GM10847 (cell line): Measurements from ENCODE around the gene HDC.

ENCODE experiments used
- POLR2A ChIP-seq: IDR thresholded peaks from 2 replicates; pipeline ENCODE4 v1.6.1; 2011; ENCODE audit not compliant: insufficient read length; ENCODE audit errors: extremely low read depth

Gene HDC

GRCh38 chr15:50244959-50245624 lies 20.4 kb downstream of the HDC start:
- no peak for TF ChIP-seq POLR2A

GRCh38 chr15:50244153-50244552 lies 21.4 kb downstream of the HDC start:
- no peak for TF ChIP-seq POLR2A

GRCh38 chr15:50241684-50242450 lies 23.7 kb downstream of the HDC start:
- TF ChIP-seq POLR2A: no peak

GRCh38 chr15:50238255-50238654 lies 27.3 kb downstream of the HDC start:
- no peak for TF ChIP-seq POLR2A

- no peak for TF ChIP-seq POLR2A
Observed at GRCh38 chr15:50236433-50236832, 29.1 kb downstream of the HDC start.

- no peak for TF ChIP-seq POLR2A
Observed at GRCh38 chr15:50235794-50236193, 29.7 kb downstream of the HDC start.

GRCh38 chr15:50234764-50235163 lies 30.8 kb downstream of the HDC start:
- TF ChIP-seq POLR2A: no peak

GRCh38 chr15:50233192-50233736 lies 32.3 kb downstream of the HDC start:
- no peak for TF ChIP-seq POLR2A

GRCh38 chr15:50232791-50233190 lies 32.7 kb downstream of the HDC start:
- no peak for TF ChIP-seq POLR2A

- no peak for TF ChIP-seq POLR2A
Observed at GRCh38 chr15:50231761-50232160, 33.8 kb downstream of the HDC start.

GRCh38 chr15:50229336-50229735 lies 36.2 kb downstream of the HDC start:
- no peak for TF ChIP-seq POLR2A

GRCh38 chr15:50228866-50229265 lies 36.7 kb downstream of the HDC start:
- no peak for TF ChIP-seq POLR2A

GRCh38 chr15:50227076-50227475 lies 38.5 kb downstream of the HDC start:
- TF ChIP-seq POLR2A: no peak

GRCh38 chr15:50225938-50226337 lies 39.6 kb downstream of the HDC start:
- TF ChIP-seq POLR2A: no peak

- TF ChIP-seq POLR2A: no peak
Observed at GRCh38 chr15:50225057-50225456, 40.5 kb downstream of the HDC start.

GRCh38 chr15:50224606-50225005 lies 40.9 kb downstream of the HDC start:
- no peak for TF ChIP-seq POLR2A

- no peak for TF ChIP-seq POLR2A
Observed at GRCh38 chr15:50222181-50222580, 43.3 kb downstream of the HDC start.

GRCh38 chr15:50219820-50220219 lies 45.7 kb downstream of the HDC start:
- TF ChIP-seq POLR2A: no peak
